ENCODE results near the gene PTPRJ. TPM values are rescaled to one million over a fixed set of nuclear protein-coding genes. Genes with fewer than 3 reads are reported as not detected.

Gene PTPRJ
- polyA plus RNA-seq, 1 donor (not counting 4 experiments of a cell fraction or from before 2014, with no cell fraction given) = 0.84 TPM

GRCh38 chr11:47971501-47971900 lies 8.9 kb upstream of the PTPRJ start:
- H3K4me1 ChIP-seq (ENCODE audit: control insufficient read depth, extremely low read depth, insufficient read depth, low read length) = peaks cover 4% of the 10 kb centered on the region
- no peak overlapping the region for H3K4me2 ChIP-seq (ENCODE audit: control insufficient read depth, extremely low read depth, insufficient read depth, low read depth, low read length)
- no peak for FAIRE-seq
- no peak overlapping the region for H3K9ac ChIP-seq (ENCODE audit: control insufficient read depth, extremely low read depth, insufficient read depth, low read length)
- no peak overlapping the region for H3K27ac ChIP-seq (ENCODE audit: control insufficient read depth, insufficient read depth, low read length)
- H3K36me3 ChIP-seq (ENCODE audit: control insufficient read depth in 2 of 2, extremely low read depth in 1 of 2, insufficient read depth in 2 of 2, low read length in 2 of 2) = no peaks in the 10 kb centered on the region
- no peaks in the 10 kb centered on the region for H3K9me3 ChIP-seq (ENCODE audit: control insufficient read depth, low read depth, low read length)
- no peak for TF ChIP-seq CTCF (optimal IDR thresholded peaks at IDR 0.05 in 1 of 3, IDR thresholded peaks at IDR 0.05 in 1 of 3, conservative IDR thresholded peaks at IDR 0.05 in 1 of 3; ENCODE audit: extremely low read depth in 1 of 3, insufficient read depth in 2 of 3, low read length in 3 of 3)
- TF ChIP-seq EZH2 (IDR thresholded peaks at IDR 0.05; ENCODE audit: low read length) = no peak
- H2AFZ ChIP-seq (ENCODE audit: control insufficient read depth, low read length) = no peak overlapping the region
- H3K79me2 ChIP-seq (ENCODE audit: control insufficient read depth, insufficient read depth, low read length) = no peaks in the 10 kb centered on the region
- dilution Hi-C loops (cut with MboI; ENCODE audit: extremely low pct_ligation_motif_present, low sequenced_read_pairs) = no loop called here
- no peak for DNase-seq (ENCODE audit: low read depth, low spot score)
- H3K4me3 ChIP-seq (ENCODE audit: control insufficient read depth in 2 of 3, extremely low read depth in 1 of 3, insufficient read depth in 2 of 3, low read depth in 1 of 3, low read length in 3 of 3) = no peak overlapping the region
- no peaks in the 10 kb centered on the region for H4K20me1 ChIP-seq (ENCODE audit: control insufficient read depth, extremely low read depth, insufficient read depth, low read length)
- H3K9me1 ChIP-seq (ENCODE audit: control insufficient read depth, extremely low read depth, insufficient read depth, low read length) = no peaks in the 10 kb centered on the region
- H3K27me3 ChIP-seq (ENCODE audit: control insufficient read depth, extremely low read depth, insufficient read depth, low read length) = no peaks in the 10 kb centered on the region

- Histone ChIP-seq H3K4me1 (ENCODE audit: control insufficient read depth, extremely low read depth, insufficient read depth, low read length) (peaks cover 4% of the 10 kb centered on the region), H3K4me2 (ENCODE audit: control insufficient read depth, extremely low read depth, insufficient read depth, low read depth, low read length) (no peak overlapping the region), H3K36me3 (ENCODE audit: control insufficient read depth in 2 of 2, extremely low read depth in 1 of 2, insufficient read depth in 2 of 2, low read length in 2 of 2) (no peaks in the 10 kb centered on the region), H4K20me1 (ENCODE audit: control insufficient read depth, extremely low read depth, insufficient read depth, low read length) (no peaks in the 10 kb centered on the region), H3K9ac (ENCODE audit: control insufficient read depth, extremely low read depth, insufficient read depth, low read length) (no peak overlapping the region), H3K27ac (ENCODE audit: control insufficient read depth, insufficient read depth, low read length) (no peak overlapping the region), H3K4me3 (ENCODE audit: control insufficient read depth in 2 of 3, extremely low read depth in 1 of 3, insufficient read depth in 2 of 3, low read depth in 1 of 3, low read length in 3 of 3) (no peak overlapping the region), H3K79me2 (ENCODE audit: control insufficient read depth, insufficient read depth, low read length) (no peaks in the 10 kb centered on the region), H2AFZ (ENCODE audit: control insufficient read depth, low read length) (no peak overlapping the region), H3K27me3 (ENCODE audit: control insufficient read depth, extremely low read depth, insufficient read depth, low read length) (no peaks in the 10 kb centered on the region), H3K9me1 (ENCODE audit: control insufficient read depth, extremely low read depth, insufficient read depth, low read length) (no peaks in the 10 kb centered on the region), H3K9me3 (ENCODE audit: control insufficient read depth, low read depth, low read length) (no peaks in the 10 kb centered on the region)
- FAIRE-seq (no peak), DNase-seq (ENCODE audit: low read depth, low spot score) (no peak)
- dilution Hi-C loops (cut with MboI; ENCODE audit: extremely low pct_ligation_motif_present, low sequenced_read_pairs) = no loop called here
- no peak for TF ChIP-seq EZH2 (IDR thresholded peaks at IDR 0.05; ENCODE audit: low read length)
- TF ChIP-seq CTCF (optimal IDR thresholded peaks at IDR 0.05 in 1 of 3, IDR thresholded peaks at IDR 0.05 in 1 of 3, conservative IDR thresholded peaks at IDR 0.05 in 1 of 3; ENCODE audit: extremely low read depth in 1 of 3, insufficient read depth in 2 of 3, low read length in 3 of 3) = no peak
Measured at GRCh38 chr11:47973173-47973572, 7.2 kb upstream of the PTPRJ start.
